ENCODE measurements around the gene PPP3CA. TPM values are rescaled to one million over a fixed set of nuclear protein-coding genes. Genes with fewer than 3 reads are reported as not detected.

The PPP3CA gene
- total RNA-seq, 1 donor from 2014 or later: 48.0 TPM

DNA sequence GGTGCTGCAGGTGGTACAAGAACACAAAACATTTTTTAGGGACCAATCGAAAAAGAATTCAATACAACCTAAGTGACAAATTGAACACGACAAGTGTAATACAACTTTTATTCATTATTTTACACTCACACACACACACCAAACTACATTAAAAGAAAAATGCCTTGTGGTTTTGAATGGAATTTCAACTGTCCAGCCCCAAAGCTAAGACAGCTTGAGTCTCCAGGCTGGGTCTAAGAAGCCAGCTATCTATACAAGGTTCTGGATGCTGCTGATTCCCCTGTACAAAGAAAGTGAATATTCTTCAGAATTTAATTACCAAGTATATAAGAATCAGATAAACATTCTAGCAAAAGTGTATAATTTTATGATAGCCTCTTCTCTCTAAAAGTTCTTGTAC lies 118.2 kb downstream of the PPP3CA start:
- Histone ChIP-seq H3K9me3 (no peaks in the 10 kb centered on the region), H3K4me1 (no peaks in the 10 kb centered on the region), H3K27me3 (no peaks in the 10 kb centered on the region), H3K27ac (no peak overlapping the region), H3K36me3 (no peaks in the 10 kb centered on the region), H3K4me3 (no peak overlapping the region)
- no peak for ATAC-seq
- intact Hi-C loops (cut with DNase I): no loop called here
- no peak for TF ChIP-seq CTCF (IDR thresholded peaks at IDR 0.05)
- DNase-seq: no peak

DNA sequence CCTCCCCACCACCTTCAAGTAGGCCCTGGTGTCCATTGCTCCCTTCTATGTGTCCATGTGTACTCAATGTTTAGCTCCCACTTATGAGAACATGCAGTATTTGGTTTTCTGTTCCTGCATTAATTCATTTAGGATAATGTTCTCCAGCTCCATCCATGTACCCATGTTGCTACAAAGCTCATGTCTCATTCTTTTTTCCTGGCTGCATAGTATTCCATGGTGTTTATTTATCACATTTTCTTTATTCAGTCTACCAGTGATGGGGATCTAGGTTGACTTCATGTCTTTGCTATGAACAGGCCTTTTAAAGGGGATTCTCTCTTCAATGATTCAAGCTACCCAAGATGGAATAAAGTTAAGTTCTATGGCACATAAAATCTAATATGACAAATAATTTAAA lies 119.6 kb downstream of the PPP3CA start:
- no peak for TF ChIP-seq CTCF (IDR thresholded peaks at IDR 0.05)
- Histone ChIP-seq H3K27ac (no peak overlapping the region), H3K9me3 (no peaks in the 10 kb centered on the region), H3K27me3 (no peaks in the 10 kb centered on the region), H3K4me1 (no peaks in the 10 kb centered on the region), H3K36me3 (no peaks in the 10 kb centered on the region), H3K4me3 (no peak overlapping the region)
- intact Hi-C loops (cut with DNase I): no loop called here
- no peak for ATAC-seq
- no peak for DNase-seq

GRCh38 chr4:101224358-101225218 lies 122.7 kb downstream of the PPP3CA start:
- no peak for TF ChIP-seq CTCF (IDR thresholded peaks at IDR 0.05)
- intact Hi-C loops (cut with DNase I): no loop called here
- no peak for ATAC-seq
- Histone ChIP-seq H3K27ac (no peak overlapping the region), H3K36me3 (no peaks in the 10 kb centered on the region), H3K4me1 (no peaks in the 10 kb centered on the region), H3K27me3 (no peaks in the 10 kb centered on the region), H3K9me3 (no peaks in the 10 kb centered on the region), H3K4me3 (no peak overlapping the region)
- DNase-seq: no peak

DNA sequence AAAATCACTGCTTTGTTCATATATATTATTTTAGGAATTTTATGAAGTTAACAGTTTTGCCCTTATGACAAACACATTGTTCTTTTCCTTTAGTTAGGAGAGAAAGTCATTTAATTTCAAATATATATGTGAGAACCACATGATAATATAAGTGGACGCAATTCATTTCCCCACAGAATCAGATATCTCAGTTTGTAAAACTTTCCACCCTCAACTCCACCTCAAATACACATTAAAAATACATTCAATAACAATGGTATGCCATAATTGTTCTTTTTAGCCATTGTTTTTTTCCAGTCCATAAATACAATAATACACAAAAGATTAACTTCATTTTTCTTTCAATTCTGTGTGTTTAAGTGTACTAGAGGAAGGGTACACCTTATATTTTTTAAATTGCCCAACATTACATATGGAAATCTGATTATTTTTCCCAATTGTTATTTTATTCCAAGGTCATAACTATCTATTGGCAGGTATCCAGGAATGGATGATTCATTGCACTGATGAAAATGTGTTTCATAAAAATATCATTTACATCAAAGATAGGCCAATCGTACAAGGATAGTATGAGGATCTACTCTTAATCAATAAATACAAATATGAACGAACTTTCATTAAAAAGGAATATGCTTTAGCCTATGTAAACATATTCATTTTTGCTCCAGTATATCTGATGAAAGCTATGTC lies 125.0 kb downstream of the PPP3CA start:
- Histone ChIP-seq H3K9me3 (no peaks in the 10 kb centered on the region), H3K36me3 (no peaks in the 10 kb centered on the region), H3K4me3 (no peak overlapping the region), H3K27me3 (no peaks in the 10 kb centered on the region), H3K27ac (no peak overlapping the region), H3K4me1 (peaks cover 9% of the 10 kb centered on the region)
- DNase-seq: no peak
- intact Hi-C loops (cut with DNase I): no loop called here
- ATAC-seq: no peak
- no peak for TF ChIP-seq CTCF (IDR thresholded peaks at IDR 0.05)

GRCh38 chr4:101221294-101221693 lies 126.0 kb downstream of the PPP3CA start:
- Histone ChIP-seq H3K4me1 (peaks cover 9% of the 10 kb centered on the region), H3K36me3 (no peaks in the 10 kb centered on the region), H3K27ac (no peak overlapping the region), H3K27me3 (no peaks in the 10 kb centered on the region), H3K9me3 (no peaks in the 10 kb centered on the region), H3K4me3 (no peak overlapping the region)
- no peak for TF ChIP-seq CTCF (IDR thresholded peaks at IDR 0.05)
- no peak for DNase-seq
- intact Hi-C loops (cut with DNase I): no loop called here
- ATAC-seq: no peak
